Measurements from ENCODE around the gene ZDHHC17. TPM values are rescaled to one million over a fixed set of nuclear protein-coding genes. Genes with fewer than 3 reads are reported as not detected.

The ZDHHC17 gene
- total RNA-seq, 1 experiment from 2014 or later, result 26.3 TPM

Other genes with a start within 250 kb of the ZDHHC17 start
- gene OSBPL8, start 204.3 kb upstream of the ZDHHC17 start, total RNA-seq (2021; ENCODE audit: unreplicated experiment), result 76.9 TPM
- gene CSRP2, start 114.9 kb downstream of the ZDHHC17 start, total RNA-seq (2021; ENCODE audit: unreplicated experiment), result 7.8 TPM

Measured in Panc1 (cell line).